HL-60 (cell line): ENCODE results near the gene ZNF611.

ENCODE experiments used
- CTCF ChIP-seq: IDR thresholded peaks from one replicate; pipeline ENCODE4 v1.5.1; 2011; ENCODE audit warnings: low read length, control low read depth, inconsistent platforms; ENCODE audit not compliant: insufficient read depth
- POLR2AphosphoS5 ChIP-seq: IDR thresholded peaks from 2 replicates; pipeline ENCODE4 v1.6.1; 2012; ENCODE audit warnings: low read depth
- REST ChIP-seq: IDR thresholded peaks from 2 replicates; pipeline ENCODE4 v1.6.1; 2012; ENCODE audit warnings: low read depth; ENCODE audit not compliant: insufficient replicate concordance

GRCh38 chr19:52664461-52664860, 70.4 kb downstream of the ZNF611 start:
- TF ChIP-seq CTCF (no peak), POLR2AphosphoS5 (no peak), REST (no peak)
